LoVo (cell line): ENCODE data around the gene CYP39A1.

Source experiments
- DNase-seq: peaks from one replicate; pipeline ENCODE4 v3.0.0-alpha.2; 2016; ENCODE audit warnings: low spot score

The CYP39A1 gene

GRCh38 chr6:46652603-46653438 is at the start of gene CYP39A1, which contains the start of gene SLC25A27:
Gene CYP39A1, minus strand, starts transcription at chr6:46652818. Its CDS starts 236 bp downstream, at chr6:46652582.
Gene SLC25A27, plus strand, starts transcription at chr6:46652975. Its CDS starts 218 bp downstream, at chr6:46653193.
- peak; percentile 96 for DNase-seq

GRCh38 chr6:46699970-46700369 is 47.4 kb upstream of the CYP39A1 start:
- DNase-seq: no peak

GRCh38 chr6:46690911-46691451 is 38.4 kb upstream of the CYP39A1 start:
- DNase-seq: no peak

GRCh38 chr6:46690141-46690755 is 37.6 kb upstream of the CYP39A1 start:
- DNase-seq: no peak

GRCh38 chr6:46689657-46690056 is 37.0 kb upstream of the CYP39A1 start:
- DNase-seq: no peak

GRCh38 chr6:46688966-46689335 is 36.3 kb upstream of the CYP39A1 start:
- DNase-seq: no peak

- no peak for DNase-seq
These were observed 35.7 kb upstream of the CYP39A1 start for GRCh38 chr6:46688117-46688965.

- DNase-seq: no peak
These were observed 35.0 kb upstream of the CYP39A1 start, which contains the start of gene TDRD6 for GRCh38 chr6:46687619-46688097. Gene TDRD6, plus strand, starts transcription at chr6:46687885. Its CDS starts 244 bp downstream, at chr6:46688129.

GRCh38 chr6:46684771-46685170 is 32.2 kb upstream of the CYP39A1 start:
- DNase-seq: no peak

GRCh38 chr6:46677314-46677654 is 24.7 kb upstream of the CYP39A1 start:
- no peak for DNase-seq

GRCh38 chr6:46676604-46677313 is 24.1 kb upstream of the CYP39A1 start:
- DNase-seq: no peak

GRCh38 chr6:46674410-46674809 is 21.8 kb upstream of the CYP39A1 start:
- DNase-seq: no peak

GRCh38 chr6:46667377-46667776 is 14.8 kb upstream of the CYP39A1 start:
- no peak for DNase-seq

GRCh38 chr6:46661483-46661882 is 8.9 kb upstream of the CYP39A1 start:
- DNase-seq: no peak

GRCh38 chr6:46657642-46658041 is 5.0 kb upstream of the CYP39A1 start:
- no peak for DNase-seq

- DNase-seq: no peak
These were observed 3.2 kb upstream of the CYP39A1 start for GRCh38 chr6:46655803-46656202.

- DNase-seq: no peak
These were observed 999 bp upstream of the CYP39A1 start for GRCh38 chr6:46653439-46654195.

GRCh38 chr6:46652232-46652602 is 401 bp downstream of the CYP39A1 start:
- peak; percentile 19 for DNase-seq

GRCh38 chr6:46651816-46652215 is 802 bp downstream of the CYP39A1 start:
- peak; percentile 15 for DNase-seq

- no peak for DNase-seq
These were observed 1.6 kb downstream of the CYP39A1 start for GRCh38 chr6:46651006-46651405.
